ENCODE data around the gene CRADD.

The CRADD gene

DNA sequence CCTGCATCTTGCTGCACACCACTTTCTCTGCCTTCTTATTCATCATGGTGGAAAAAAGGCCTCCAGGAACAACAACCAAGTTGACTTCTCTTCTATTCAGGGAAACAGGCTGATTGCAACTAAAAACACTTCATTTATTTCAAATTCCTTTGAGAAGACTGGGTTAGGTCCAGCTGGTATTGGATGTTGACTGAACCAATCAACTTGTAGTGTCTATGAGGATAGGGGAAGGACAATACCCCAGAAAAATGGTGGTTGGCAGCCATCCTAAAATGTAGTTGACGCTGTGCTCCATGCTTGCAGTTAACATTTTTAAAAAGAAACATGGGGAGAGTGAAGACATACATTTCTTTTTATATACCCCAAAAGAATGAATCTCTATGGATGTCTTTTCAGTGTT lies 34.4 kb upstream of the CRADD start:
- ATAC-seq (ENCODE audit: insufficient read depth, low read depth): no peak
- H2AFZ ChIP-seq (ENCODE audit: low read depth, low read length): no peak overlapping the region

GRCh38 chr12:93645702-93646101 lies 31.5 kb upstream of the CRADD start:
- H3K4me1 ChIP-seq (ENCODE audit: insufficient read depth, low read length): no peaks in the 10 kb centered on the region
- no peak overlapping the region for H3K27ac ChIP-seq (ENCODE audit: low read length)
- H3K27me3 ChIP-seq (ENCODE audit: insufficient read depth, low read length, poor library complexity): no peaks in the 10 kb centered on the region
- TF ChIP-seq CTCF (IDR thresholded peaks at IDR 0.05; ENCODE audit: borderline replicate concordance, extremely low read depth, low read length, poor library complexity, severe bottlenecking): no peak
- TF ChIP-seq EZH2 (IDR thresholded peaks at IDR 0.05; ENCODE audit: borderline replicate concordance, low read depth, low read length, severe bottlenecking): no peak
- no peak for DNase-seq
- H3K9me3 ChIP-seq (ENCODE audit: insufficient read depth, low read length, severe bottlenecking): no peaks in the 10 kb centered on the region
- H3K79me2 ChIP-seq (ENCODE audit: insufficient read depth, low read length): no peaks in the 10 kb centered on the region
- H4K20me1 ChIP-seq (ENCODE audit: insufficient read depth, low read length): no peaks in the 10 kb centered on the region
- H2AFZ ChIP-seq (ENCODE audit: low read depth, low read length): no peak overlapping the region
- H3K4me3 ChIP-seq (ENCODE audit: low read depth in 1 of 2, low read length in 2 of 2): no peak overlapping the region
- no peaks in the 10 kb centered on the region for H3K36me3 ChIP-seq (ENCODE audit: insufficient read depth, low read length)
- no peak for ATAC-seq (ENCODE audit: insufficient read depth, low read depth)
- H3K4me2 ChIP-seq (ENCODE audit: insufficient read depth, low read length): no peak overlapping the region
- H3K9ac ChIP-seq (ENCODE audit: low read depth, low read length): no peak overlapping the region

More for the DNA sequence above, 34.4 kb upstream of the CRADD start:
- Histone ChIP-seq H3K4me1 (ENCODE audit: insufficient read depth, low read length) (no peaks in the 10 kb centered on the region), H3K27me3 (ENCODE audit: insufficient read depth, low read length, poor library complexity) (no peaks in the 10 kb centered on the region), H3K9me3 (ENCODE audit: insufficient read depth, low read length, severe bottlenecking) (no peaks in the 10 kb centered on the region), H4K20me1 (ENCODE audit: insufficient read depth, low read length) (no peaks in the 10 kb centered on the region), H3K4me3 (ENCODE audit: low read depth in 1 of 2, low read length in 2 of 2) (no peak overlapping the region), H3K36me3 (ENCODE audit: insufficient read depth, low read length) (no peaks in the 10 kb centered on the region), H3K4me2 (ENCODE audit: insufficient read depth, low read length) (no peak overlapping the region), H3K9ac (ENCODE audit: low read depth, low read length) (no peak overlapping the region), H3K79me2 (ENCODE audit: insufficient read depth, low read length) (no peaks in the 10 kb centered on the region), H3K27ac (ENCODE audit: low read length) (no peak overlapping the region)
- no peak for TF ChIP-seq CTCF (IDR thresholded peaks at IDR 0.05; ENCODE audit: borderline replicate concordance, extremely low read depth, low read length, poor library complexity, severe bottlenecking)
- DNase-seq: no peak

DNA sequence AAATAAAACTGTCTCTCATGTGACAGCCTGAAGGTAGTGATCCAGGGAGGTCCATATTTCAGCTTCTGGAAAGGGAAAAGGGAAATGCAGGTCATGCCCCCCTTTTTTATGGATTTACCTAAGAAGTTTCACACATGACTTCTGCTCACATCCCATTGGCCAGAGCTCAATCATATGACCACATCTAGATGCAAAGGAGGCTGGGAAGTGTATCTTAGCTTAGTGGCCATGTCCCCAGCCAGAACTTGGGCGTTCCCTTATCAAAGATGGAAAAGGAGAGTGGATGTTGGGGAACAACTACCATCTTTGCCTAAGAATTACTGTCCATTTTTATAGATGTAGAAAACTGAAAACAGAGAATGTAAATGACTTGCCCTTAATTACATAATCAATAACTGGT lies 26.5 kb upstream of the CRADD start:
- no peak overlapping the region for H3K4me3 ChIP-seq (ENCODE audit: low read depth in 1 of 2, low read length in 2 of 2)
- no peaks in the 10 kb centered on the region for H3K79me2 ChIP-seq (ENCODE audit: insufficient read depth, low read length)
- H3K27me3 ChIP-seq (ENCODE audit: insufficient read depth, low read length, poor library complexity): no peaks in the 10 kb centered on the region
- H3K9me3 ChIP-seq (ENCODE audit: insufficient read depth, low read length, severe bottlenecking): no peaks in the 10 kb centered on the region
- no peak overlapping the region for H3K9ac ChIP-seq (ENCODE audit: low read depth, low read length)
- no peaks in the 10 kb centered on the region for H4K20me1 ChIP-seq (ENCODE audit: insufficient read depth, low read length)
- no peak overlapping the region for H3K4me2 ChIP-seq (ENCODE audit: insufficient read depth, low read length)
- no peak overlapping the region for H3K27ac ChIP-seq (ENCODE audit: low read length)
- no peaks in the 10 kb centered on the region for H3K36me3 ChIP-seq (ENCODE audit: insufficient read depth, low read length)
- TF ChIP-seq CTCF (IDR thresholded peaks at IDR 0.05; ENCODE audit: borderline replicate concordance, extremely low read depth, low read length, poor library complexity, severe bottlenecking): no peak
- no peak for TF ChIP-seq EZH2 (IDR thresholded peaks at IDR 0.05; ENCODE audit: borderline replicate concordance, low read depth, low read length, severe bottlenecking)
- H3K4me1 ChIP-seq (ENCODE audit: insufficient read depth, low read length): no peaks in the 10 kb centered on the region
- ATAC-seq (ENCODE audit: insufficient read depth, low read depth) (no peak), DNase-seq (no peak)
- 0 out of 2 replicates have a peak overlapping the region, but pooled peaks have one; percentile 23 for H2AFZ ChIP-seq (ENCODE audit: low read depth, low read length)

DNA sequence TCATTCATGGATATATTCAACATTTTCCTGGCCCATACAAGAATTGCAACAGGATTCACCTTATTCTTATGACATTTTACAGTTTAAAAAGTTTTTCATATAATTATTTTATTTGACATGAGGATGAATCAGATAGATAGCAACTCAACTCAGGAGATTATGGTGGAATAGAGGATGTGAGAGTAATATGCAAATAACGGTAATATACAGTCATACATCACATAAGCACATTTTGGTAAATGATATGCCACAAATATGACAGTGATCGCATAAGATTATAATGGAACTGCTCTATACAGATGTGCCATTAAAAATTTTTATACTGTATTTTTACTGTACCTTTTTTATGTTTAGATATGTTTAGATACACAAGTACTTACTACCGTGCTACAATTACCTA lies 24.1 kb upstream of the CRADD start:
- no peak for DNase-seq
- no peak overlapping the region for H3K27ac ChIP-seq (ENCODE audit: low read length)
- no peak for ATAC-seq (ENCODE audit: insufficient read depth, low read depth)
- TF ChIP-seq EZH2 (IDR thresholded peaks at IDR 0.05; ENCODE audit: borderline replicate concordance, low read depth, low read length, severe bottlenecking) (no peak), CTCF (IDR thresholded peaks at IDR 0.05; ENCODE audit: borderline replicate concordance, extremely low read depth, low read length, poor library complexity, severe bottlenecking) (no peak)
- no peaks in the 10 kb centered on the region for H3K79me2 ChIP-seq (ENCODE audit: insufficient read depth, low read length)
- H3K36me3 ChIP-seq (ENCODE audit: insufficient read depth, low read length): no peaks in the 10 kb centered on the region
- no peak overlapping the region for H2AFZ ChIP-seq (ENCODE audit: low read depth, low read length)
- H3K27me3 ChIP-seq (ENCODE audit: insufficient read depth, low read length, poor library complexity): no peaks in the 10 kb centered on the region
- H3K9me3 ChIP-seq (ENCODE audit: insufficient read depth, low read length, severe bottlenecking): no peaks in the 10 kb centered on the region
- no peak overlapping the region for H3K4me3 ChIP-seq (ENCODE audit: low read depth in 1 of 2, low read length in 2 of 2)
- no peak overlapping the region for H3K9ac ChIP-seq (ENCODE audit: low read depth, low read length)
- H3K4me2 ChIP-seq (ENCODE audit: insufficient read depth, low read length): no peak overlapping the region
- H4K20me1 ChIP-seq (ENCODE audit: insufficient read depth, low read length): no peaks in the 10 kb centered on the region
- H3K4me1 ChIP-seq (ENCODE audit: insufficient read depth, low read length): no peaks in the 10 kb centered on the region

All from DND-41 (cell line).